HEK293T (cell line): ENCODE measurements around the gene NEGR1.

Source experiments
- ARNT ChIP-seq: fragments of 450-650 bp; IDR thresholded peaks from 2 replicates; pipeline ENCODE4 v1.6.1; 2017; ENCODE audit warnings: mild to moderate bottlenecking
- BHLHE40 ChIP-seq: fragments of 450-650 bp; IDR thresholded peaks from 2 replicates; pipeline ENCODE4 v1.6.1; 2016; ENCODE audit warnings: mild to moderate bottlenecking, moderate library complexity, borderline replicate concordance
- ELF4 ChIP-seq: fragments of 450-650 bp; IDR thresholded peaks from 2 replicates; pipeline ENCODE4 v1.6.1; 2017; ENCODE audit warnings: antibody characterized with exemption
- FOXM1 ChIP-seq: fragments of 450-650 bp; IDR thresholded peaks from 2 replicates; pipeline ENCODE4 v1.6.1; 2017; ENCODE audit warnings: mild to moderate bottlenecking, borderline replicate concordance
- LEF1 ChIP-seq: fragments of 450-650 bp; IDR thresholded peaks from 2 replicates; pipeline ENCODE4 v1.6.1; 2017; ENCODE audit warnings: mild to moderate bottlenecking, borderline replicate concordance
- PKNOX1 ChIP-seq: fragments of 450-650 bp; IDR thresholded peaks from 2 replicates; pipeline ENCODE4 v1.6.1; 2016
- SP1 ChIP-seq: fragments of 450-650 bp; IDR thresholded peaks from 2 replicates; pipeline ENCODE4 v1.6.1; 2017
- SUZ12 ChIP-seq: fragments of 450-650 bp; IDR thresholded peaks from 2 replicates; pipeline ENCODE4 v1.6.1; 2016; ENCODE audit warnings: mild to moderate bottlenecking

- no peak for TF ChIP-seq SP1
- TF ChIP-seq LEF1 = no peak
- no peak for TF ChIP-seq ELF4
- TF ChIP-seq PKNOX1 = no peak
- no peak for TF ChIP-seq SUZ12
- TF ChIP-seq FOXM1 = no peak
- TF ChIP-seq BHLHE40 = no peak
- TF ChIP-seq ARNT = no peak
These were observed 419.6 kb downstream of the NEGR1 start for GRCh38 chr1:71862756-71863155.
